Caco-2 (cell line): ENCODE measurements around the gene MED31. TPM values are rescaled to one million over a fixed set of nuclear protein-coding genes. Genes with fewer than 3 reads are reported as not detected.

Experiments used
- BruUV-seq: library from RNA; stranded (reverse); fragments of 400-500 nt; replicated peaks from 2 replicates; lab custom pipeline; 2021; lab: Mats Ljungman, UMichigan
- CTCF ChIA-PET: fragments of 300-600 bp; sonication (Branson Sonifier 250); formaldehyde crosslinking; loops from one replicate; lab custom pipeline; 2022; ENCODE audit warnings: antibody characterized with exemption; lab: Charles Lee
- POLR2A ChIA-PET: fragments of 300-600 bp; sonication (Branson Sonifier 250); formaldehyde crosslinking; loops from one replicate; lab custom pipeline; 2022; ENCODE audit warnings: antibody characterized with exemption; lab: Charles Lee
- DNase-seq, 2 experiments: peaks; one replicate each; pipeline versions ENCODE4 v3.0.0 to v3.0.0-alpha.2; 2020 to 2022
- H3K27me3 ChIP-seq: replicated peaks from 2 replicates; pipeline ENCODE4 v1.6.0; 2011; ENCODE audit warnings: low read length; ENCODE audit not compliant: control insufficient read depth, insufficient read depth
- H3K36me3 ChIP-seq: 2 replicates; pipeline ENCODE4 v1.5.1; 2011; ENCODE audit warnings: low read length; ENCODE audit not compliant: control insufficient read depth, insufficient read depth
- H3K4me1 ChIP-seq: fragments of 250-450 bp; sonication (Bioruptor Pico); 2 replicates; pipeline ENCODE4 v1.5.1; 2020; ENCODE audit warnings: mild to moderate bottlenecking
- H3K4me3 ChIP-seq: 2 replicates; pipeline ENCODE4 v1.5.1; 2011; ENCODE audit warnings: low read depth, mild to moderate bottlenecking, control low read depth, low read length
- H3K9me3 ChIP-seq: fragments of 250-450 bp; sonication (Bioruptor Pico); 2 replicates; pipeline ENCODE4 v1.5.1; 2020; ENCODE audit warnings: mild to moderate bottlenecking, moderate library complexity
- H3K27ac Mint-ChIP-seq: one replicate; pipeline ENCODE4 v1.8.0; 2022; ENCODE audit warnings: mixed read lengths; ENCODE audit not compliant: unreplicated experiment
- H3K27me3 Mint-ChIP-seq: one replicate; pipeline ENCODE4 v1.8.0; 2022; ENCODE audit warnings: mixed read lengths; ENCODE audit not compliant: insufficient read depth, unreplicated experiment
- H3K36me3 Mint-ChIP-seq: one replicate; pipeline ENCODE4 v1.8.0; 2022; ENCODE audit warnings: mild to moderate bottlenecking, mixed read lengths; ENCODE audit not compliant: insufficient read depth, unreplicated experiment
- H3K4me1 Mint-ChIP-seq: one replicate; pipeline ENCODE4 v1.8.0; 2022; ENCODE audit warnings: low read depth, mixed read lengths; ENCODE audit not compliant: unreplicated experiment
- H3K4me3 Mint-ChIP-seq: one replicate; pipeline ENCODE4 v1.8.0; 2022; ENCODE audit warnings: mild to moderate bottlenecking, moderate library complexity, mixed read lengths; ENCODE audit not compliant: unreplicated experiment
- H3K9me3 Mint-ChIP-seq: one replicate; pipeline ENCODE4 v1.8.0; 2022; ENCODE audit warnings: mixed read lengths; ENCODE audit not compliant: unreplicated experiment
- CTCF ChIP-seq, 2 experiments: fragments of 200-600 bp in 1 of 2; IDR thresholded peaks; 1 replicate in 1 of 2; 2 replicates in 1 of 2; pipeline versions ENCODE4 v1.5.1 to v1.8.0; 2011 to 2022; ENCODE audit warnings: antibody characterized with exemption in 1 of 2, control low read depth in 1 of 2, inconsistent platforms in 1 of 2, low read depth in 1 of 2, low read length in 1 of 2, mild to moderate bottlenecking in 1 of 2, moderate library complexity in 1 of 2; ENCODE audit not compliant: insufficient read depth in 1 of 2, severe bottlenecking in 1 of 2, unreplicated experiment in 1 of 2
- intact Hi-C: fragments of 100-400 bp; cut with micrococcal nuclease; formaldehyde crosslinking; loops from one replicate; pipeline ENCODE4 v1.10.0; 2022; ENCODE audit not compliant: unreplicated experiment
- total RNA-seq: library from RNA; stranded (reverse); gene quantifications from 2 replicates; pipeline ENCODE4 v1.2.3, GENCODE V29; 2022

The MED31 gene
- total RNA-seq, 1 experiment from 2014 or later = 9.5 TPM

DNA sequence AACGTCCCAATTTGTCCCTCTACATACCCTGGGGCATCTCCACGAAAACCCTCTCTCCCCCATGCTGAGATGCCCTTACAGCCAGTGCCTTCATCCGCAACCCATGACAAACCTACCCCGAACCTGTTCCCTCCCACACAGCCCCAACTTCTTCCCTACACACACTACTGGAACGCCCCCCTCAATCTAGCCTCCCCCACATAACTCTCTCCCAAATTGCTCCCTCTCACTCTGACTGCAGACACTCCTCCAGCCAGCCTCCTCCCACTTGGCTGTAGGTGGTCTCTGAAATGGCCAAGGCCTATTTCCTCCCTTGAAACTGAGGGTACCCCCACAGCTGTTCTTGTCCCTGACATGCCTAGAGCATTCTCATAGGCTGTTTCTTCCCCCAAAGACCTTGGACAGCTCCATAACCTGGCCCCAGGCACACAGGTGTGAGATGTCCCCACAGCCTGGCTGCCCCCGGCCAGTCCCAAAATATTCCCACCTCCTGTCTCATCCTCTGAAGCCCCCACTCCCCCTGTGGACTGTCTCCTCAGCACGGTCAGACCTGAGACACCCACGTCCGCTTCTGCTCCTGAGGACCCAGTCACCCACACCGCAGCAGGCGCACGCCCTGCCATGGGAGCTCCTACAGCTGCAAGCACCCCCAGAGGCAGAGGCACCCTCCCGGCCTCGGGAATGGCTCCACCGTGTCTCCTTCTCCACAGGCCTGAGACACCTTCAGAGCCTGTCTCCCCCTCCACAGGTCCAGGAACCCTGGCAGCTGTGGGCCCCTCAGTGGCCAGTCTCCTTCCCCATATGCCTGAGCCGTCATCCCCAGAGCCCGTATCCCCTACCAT lies 14.6 kb downstream of the MED31 start:
- TF ChIP-seq CTCF (IDR thresholded peaks at IDR 0.05; ENCODE audit: insufficient read depth in 1 of 2, low read depth in 1 of 2, low read length in 1 of 2, severe bottlenecking in 1 of 2, unreplicated experiment in 1 of 2) = no peak
- CTCF ChIA-PET = no interaction called here
- Mint-ChIP-seq H3K4me1 (no peaks in the 10 kb centered on the region), H3K27ac (no peak overlapping the region), H3K4me3 (no peak overlapping the region), H3K9me3 (no peaks in the 10 kb centered on the region), H3K36me3 (peaks cover 9% of the 10 kb centered on the region), H3K27me3 (no peaks in the 10 kb centered on the region)
- H3K36me3 ChIP-seq = no peaks in the 10 kb centered on the region
- no peaks in the 10 kb centered on the region for H3K4me1 ChIP-seq
- H3K4me3 ChIP-seq = no peak overlapping the region
- POLR2A ChIA-PET = no interaction called here
- no peak for DNase-seq
- no peaks in the 10 kb centered on the region for H3K27me3 ChIP-seq
- no peaks in the 10 kb centered on the region for H3K9me3 ChIP-seq
- BruUV-seq = no TSS peak
- intact Hi-C loops = no loop called here

- BruUV-seq = no TSS peak
These were observed 15.3 kb downstream of the MED31 start for GRCh38 chr17:6636105-6636504.

DNA sequence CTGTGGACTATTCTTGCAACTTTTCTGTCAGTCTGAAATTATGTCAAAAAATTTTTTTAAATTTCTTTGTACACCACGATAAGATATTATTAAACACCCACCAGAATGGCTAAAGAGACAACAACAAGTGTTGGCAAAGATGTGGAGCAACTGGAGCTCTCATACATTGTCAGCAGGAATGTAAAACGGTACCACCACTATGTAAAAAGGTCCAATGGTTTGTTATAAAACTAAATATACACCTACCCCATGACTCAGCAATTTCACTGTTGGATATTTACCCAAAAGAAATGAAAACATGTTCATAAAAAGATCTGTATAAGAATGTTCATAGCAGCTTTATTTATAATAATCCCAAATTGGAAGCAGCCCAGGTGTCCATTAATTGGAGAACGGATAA lies 18.1 kb downstream of the MED31 start:
- Mint-ChIP-seq H3K27ac (no peak overlapping the region), H3K9me3 (no peaks in the 10 kb centered on the region), H3K4me3 (no peak overlapping the region), H3K36me3 (no peaks in the 10 kb centered on the region), H3K4me1 (no peaks in the 10 kb centered on the region), H3K27me3 (no peaks in the 10 kb centered on the region)
- no peak for TF ChIP-seq CTCF (IDR thresholded peaks at IDR 0.05; ENCODE audit: insufficient read depth in 1 of 2, low read depth in 1 of 2, low read length in 1 of 2, severe bottlenecking in 1 of 2, unreplicated experiment in 1 of 2)
- Histone ChIP-seq H3K4me3 (no peak overlapping the region), H3K9me3 (no peaks in the 10 kb centered on the region), H3K4me1 (no peaks in the 10 kb centered on the region), H3K27me3 (no peaks in the 10 kb centered on the region), H3K36me3 (no peaks in the 10 kb centered on the region)
- no TSS peak for BruUV-seq
- ChIA-PET CTCF (no interaction called here), POLR2A (no interaction called here)
- intact Hi-C loops = no loop called here
- DNase-seq = no peak

More at GRCh38 chr17:6636105-6636504, 15.3 kb downstream of the MED31 start:
- no peak for DNase-seq
- ChIA-PET CTCF (no interaction called here), POLR2A (no interaction called here)
- no peak overlapping the region for H3K27ac Mint-ChIP-seq
- H3K4me1 Mint-ChIP-seq = no peaks in the 10 kb centered on the region
- Histone ChIP-seq H3K4me1 (no peaks in the 10 kb centered on the region), H3K9me3 (no peaks in the 10 kb centered on the region), H3K27me3 (no peaks in the 10 kb centered on the region), H3K4me3 (no peak overlapping the region), H3K36me3 (no peaks in the 10 kb centered on the region)
- intact Hi-C loops = no loop called here
- H3K4me3 Mint-ChIP-seq = no peak overlapping the region
- no peaks in the 10 kb centered on the region for H3K27me3 Mint-ChIP-seq
- no peak for TF ChIP-seq CTCF (IDR thresholded peaks at IDR 0.05; ENCODE audit: insufficient read depth in 1 of 2, low read depth in 1 of 2, low read length in 1 of 2, severe bottlenecking in 1 of 2, unreplicated experiment in 1 of 2)
- H3K36me3 Mint-ChIP-seq = peaks cover 8% of the 10 kb centered on the region
- H3K9me3 Mint-ChIP-seq = no peaks in the 10 kb centered on the region
